ENCODE measurements around the gene CDH15.
"Not testable (repeated sequence)": the region's sequence is repeated elsewhere in the genome, so short reads cannot be mapped to it uniquely, and the experiment has no call there.

The CDH15 gene

DNA sequence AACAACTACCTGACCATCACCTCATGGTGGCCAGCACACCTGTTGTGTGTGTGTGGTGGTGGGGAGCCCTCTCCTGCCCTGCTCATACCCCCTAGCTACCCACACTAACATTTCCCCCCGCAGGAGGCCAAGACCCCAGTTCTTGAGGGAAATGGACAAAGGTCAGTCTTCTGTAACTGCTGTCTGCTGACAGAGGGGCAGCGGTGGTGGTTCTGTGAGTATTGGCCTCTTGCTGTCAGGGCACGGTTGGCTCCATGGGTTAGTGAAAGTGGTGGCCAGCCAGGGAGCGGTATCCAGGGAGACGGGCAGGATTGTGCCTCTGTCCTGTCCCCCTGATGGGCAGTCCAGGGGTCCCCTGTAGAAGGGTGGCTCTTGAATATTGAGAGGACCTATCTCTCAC, 72.1 kb downstream of the CDH15 start:
- no peak for DNase-seq

DNA sequence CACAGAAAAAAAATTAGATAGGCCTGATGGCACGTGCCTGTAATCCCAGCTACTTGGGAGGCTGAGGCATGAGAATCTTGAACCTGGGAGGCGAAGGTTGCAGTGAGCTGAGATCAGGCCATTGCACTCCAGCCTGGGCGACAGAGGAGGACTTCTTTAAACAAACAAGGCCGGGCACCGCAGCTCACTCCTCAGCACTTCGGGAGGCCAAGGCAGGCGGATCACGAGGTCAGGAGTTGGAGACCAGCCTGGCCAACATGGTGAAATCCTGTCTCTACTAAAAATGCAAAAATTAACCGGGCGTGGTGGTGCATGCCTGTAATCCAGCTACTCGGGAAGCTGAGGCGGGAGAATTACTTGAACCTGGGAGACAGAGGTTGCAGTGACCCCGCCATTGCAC, 72.7 kb downstream of the CDH15 start:
- not testable (repeated sequence) for DNase-seq

DNA sequence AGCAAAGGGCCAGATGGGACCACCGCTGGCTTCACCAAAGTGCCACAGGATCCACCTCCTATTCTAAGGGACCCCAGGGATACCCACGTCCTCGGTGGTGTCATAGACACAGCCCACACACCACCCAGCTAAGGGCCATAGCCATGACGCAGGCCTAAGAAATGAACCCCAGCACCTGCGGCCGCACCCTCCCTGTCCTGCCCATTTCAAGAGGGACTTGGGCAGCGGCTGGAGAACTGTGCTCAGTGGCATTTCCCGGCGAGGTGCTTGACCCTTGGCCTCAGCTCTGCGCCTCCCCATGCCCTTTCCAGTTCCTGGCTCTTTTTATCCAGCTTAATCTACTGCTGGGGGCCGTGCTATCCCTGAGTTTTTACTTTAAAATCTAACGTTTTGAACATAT, 73.2 kb downstream of the CDH15 start:
- no peak for DNase-seq

Data from stimulated activated CD4-positive, alpha-beta T cell treated with anti-CD3 and anti-CD28 coated beads, Interleukin-15, amount 100 ng/mL, for 24 hours (primary cell).